ENCODE results near the gene CA5B. TPM values are rescaled to one million over a fixed set of nuclear protein-coding genes. Genes with fewer than 3 reads are reported as not detected.
"Not testable (repeated sequence)": the region's sequence is repeated elsewhere in the genome, so short reads cannot be mapped to it uniquely, and the experiment has no call there.

The CA5B gene, protein sequence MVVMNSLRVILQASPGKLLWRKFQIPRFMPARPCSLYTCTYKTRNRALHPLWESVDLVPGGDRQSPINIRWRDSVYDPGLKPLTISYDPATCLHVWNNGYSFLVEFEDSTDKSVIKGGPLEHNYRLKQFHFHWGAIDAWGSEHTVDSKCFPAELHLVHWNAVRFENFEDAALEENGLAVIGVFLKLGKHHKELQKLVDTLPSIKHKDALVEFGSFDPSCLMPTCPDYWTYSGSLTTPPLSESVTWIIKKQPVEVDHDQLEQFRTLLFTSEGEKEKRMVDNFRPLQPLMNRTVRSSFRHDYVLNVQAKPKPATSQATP
- total RNA-seq, result 4.5 to 7.9 TPM (median 7.5 TPM) in 3 replicates
- long read RNA-seq, partial matches to known transcripts, result 0 of 2 reads
- long read RNA-seq, other reads (novel, unspliced or antisense), result 2 of 2 reads

DNA sequence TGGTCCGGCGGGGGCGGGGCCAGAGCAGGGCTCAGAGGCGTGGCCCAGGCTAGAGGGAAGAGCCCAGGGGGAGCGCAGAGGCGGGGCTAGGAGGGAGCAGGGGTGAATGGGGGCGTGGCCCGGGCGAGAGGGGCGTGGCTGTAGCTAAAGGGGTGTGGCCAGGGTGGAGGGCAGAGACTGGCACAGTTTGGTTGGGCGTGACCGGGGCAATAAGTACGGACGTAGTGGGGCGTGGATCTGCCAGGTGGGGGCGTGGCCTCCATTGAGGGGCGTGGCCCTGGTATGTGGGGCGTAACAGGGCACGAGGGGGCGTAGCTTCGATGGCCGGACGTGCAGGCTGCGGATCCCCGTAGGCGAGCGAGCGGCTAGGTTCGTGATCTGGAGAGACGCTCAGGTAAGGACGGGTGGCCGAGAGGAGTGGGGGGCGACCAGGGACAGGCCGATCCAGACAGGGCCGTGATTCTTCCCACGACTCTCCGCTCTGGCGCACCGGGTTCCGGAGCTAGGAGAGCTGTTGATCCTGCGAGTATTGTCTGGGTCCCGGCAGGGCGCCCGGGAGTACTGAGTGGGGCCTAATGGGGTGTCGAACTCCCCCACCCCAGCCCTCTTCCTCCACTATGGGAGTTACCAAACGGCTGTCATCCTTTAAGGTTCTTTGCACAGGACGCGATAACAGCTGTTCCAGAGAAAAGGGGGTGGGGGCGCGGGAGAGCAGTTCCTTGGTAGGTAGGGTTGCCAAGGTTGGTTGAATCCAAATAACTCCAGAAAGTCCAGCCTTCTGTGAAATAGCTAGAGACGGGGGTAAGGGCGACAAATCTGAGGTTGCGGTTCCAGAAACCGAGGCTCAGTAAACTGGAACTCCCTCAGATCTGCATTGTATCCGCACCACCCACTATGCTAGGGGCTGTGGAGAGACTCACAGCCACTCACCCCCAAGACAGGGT, at the start of gene CA5B:
CA5B (plus strand) TSS at position 312 of the 944 bp plus-strand sequence. CDS start 11,754 bp downstream, outside the sequence.
- TF ChIP-seq, protein P1, sequence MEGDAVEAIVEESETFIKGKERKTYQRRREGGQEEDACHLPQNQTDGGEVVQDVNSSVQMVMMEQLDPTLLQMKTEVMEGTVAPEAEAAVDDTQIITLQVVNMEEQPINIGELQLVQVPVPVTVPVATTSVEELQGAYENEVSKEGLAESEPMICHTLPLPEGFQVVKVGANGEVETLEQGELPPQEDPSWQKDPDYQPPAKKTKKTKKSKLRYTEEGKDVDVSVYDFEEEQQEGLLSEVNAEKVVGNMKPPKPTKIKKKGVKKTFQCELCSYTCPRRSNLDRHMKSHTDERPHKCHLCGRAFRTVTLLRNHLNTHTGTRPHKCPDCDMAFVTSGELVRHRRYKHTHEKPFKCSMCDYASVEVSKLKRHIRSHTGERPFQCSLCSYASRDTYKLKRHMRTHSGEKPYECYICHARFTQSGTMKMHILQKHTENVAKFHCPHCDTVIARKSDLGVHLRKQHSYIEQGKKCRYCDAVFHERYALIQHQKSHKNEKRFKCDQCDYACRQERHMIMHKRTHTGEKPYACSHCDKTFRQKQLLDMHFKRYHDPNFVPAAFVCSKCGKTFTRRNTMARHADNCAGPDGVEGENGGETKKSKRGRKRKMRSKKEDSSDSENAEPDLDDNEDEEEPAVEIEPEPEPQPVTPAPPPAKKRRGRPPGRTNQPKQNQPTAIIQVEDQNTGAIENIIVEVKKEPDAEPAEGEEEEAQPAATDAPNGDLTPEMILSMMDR (IDR thresholded peaks at IDR 0.05), result peak; percentile 29
- Mint-ChIP-seq H3K4me1 (ENCODE audit: low read depth) (peaks cover 35% of the 10 kb centered on the region), H3K27ac (ENCODE audit: unreplicated experiment) (peak within 1 kb of the TSS; percentile 47), H3K27me3 (ENCODE audit: low read depth) (peaks cover 2% of the 10 kb centered on the region), H3K4me3 (ENCODE audit: unreplicated experiment) (peak within 1 kb of the TSS; percentile 78), H3K9me3 (ENCODE audit: low read depth) (no peaks in the 10 kb centered on the region), H3K36me3 (ENCODE audit: low read depth) (no peaks in the 10 kb centered on the region)
- peak; percentile 94 for DNase-seq (ENCODE audit: low spot score)

DNA sequence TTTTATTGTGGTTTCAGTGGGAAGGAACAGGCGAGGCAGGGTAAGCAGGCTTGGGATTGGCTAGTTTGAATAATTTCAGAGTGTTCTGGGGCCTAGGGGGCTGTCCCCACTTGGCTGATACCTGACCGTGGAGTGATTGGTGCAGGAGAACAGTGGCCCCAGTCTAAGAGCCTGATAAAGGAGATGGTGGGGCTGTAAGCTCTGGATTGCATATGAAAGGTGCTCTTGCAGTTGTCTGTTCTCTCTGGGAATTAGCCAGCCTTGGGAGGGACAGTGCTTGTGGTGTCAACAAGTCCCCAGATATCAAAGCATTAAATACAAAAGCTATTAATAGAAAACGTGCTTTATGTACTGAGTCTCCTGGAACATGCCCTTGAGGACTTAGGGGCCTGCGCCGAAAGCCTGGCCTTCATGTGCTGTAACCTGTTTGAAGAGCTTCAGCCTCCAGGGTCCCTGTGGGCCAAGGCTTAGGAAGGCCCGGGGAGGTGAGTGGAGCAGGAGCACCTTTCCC, 43.1 kb upstream of the CA5B start:
- H3K27ac Mint-ChIP-seq (ENCODE audit: unreplicated experiment), result no peak overlapping the region
- H3K36me3 Mint-ChIP-seq (ENCODE audit: low read depth), result peaks cover 5% of the 10 kb centered on the region
- no peaks in the 10 kb centered on the region for H3K4me1 Mint-ChIP-seq (ENCODE audit: low read depth)
- no peak for DNase-seq (ENCODE audit: low spot score)
- H3K27me3 Mint-ChIP-seq (ENCODE audit: low read depth), result peaks cover 7% of the 10 kb centered on the region
- TF ChIP-seq, protein P1 (IDR thresholded peaks at IDR 0.05), result no peak
- no peaks in the 10 kb centered on the region for H3K9me3 Mint-ChIP-seq (ENCODE audit: low read depth)
- no peak overlapping the region for H3K4me3 Mint-ChIP-seq (ENCODE audit: unreplicated experiment)

DNA sequence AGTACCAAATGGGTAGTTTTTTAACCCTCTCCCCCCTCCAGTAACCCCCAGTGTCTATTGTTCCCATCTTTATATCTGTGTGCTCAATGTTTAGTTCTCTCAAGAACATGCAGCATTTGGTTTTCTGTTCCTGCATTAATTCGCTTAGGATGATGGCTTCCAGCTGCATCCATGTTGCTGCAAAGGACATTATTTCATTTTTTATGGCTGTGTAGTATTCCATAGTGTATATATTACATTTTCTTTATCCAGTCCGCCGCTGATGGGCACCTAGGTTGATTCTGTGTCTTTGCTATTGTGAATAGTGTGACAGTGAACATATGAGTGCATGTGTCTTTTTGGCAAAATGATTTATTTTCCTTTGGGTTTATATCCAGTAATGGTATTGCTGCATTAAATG, 41.6 kb upstream of the CA5B start:
- no peak overlapping the region for H3K27ac Mint-ChIP-seq (ENCODE audit: unreplicated experiment)
- no peaks in the 10 kb centered on the region for H3K9me3 Mint-ChIP-seq (ENCODE audit: low read depth)
- DNase-seq (ENCODE audit: low spot score), result no peak
- TF ChIP-seq, protein P1 (IDR thresholded peaks at IDR 0.05), result no peak
- no peaks in the 10 kb centered on the region for H3K36me3 Mint-ChIP-seq (ENCODE audit: low read depth)
- H3K4me1 Mint-ChIP-seq (ENCODE audit: low read depth), result no peaks in the 10 kb centered on the region
- no peaks in the 10 kb centered on the region for H3K27me3 Mint-ChIP-seq (ENCODE audit: low read depth)
- no peak overlapping the region for H3K4me3 Mint-ChIP-seq (ENCODE audit: unreplicated experiment)

DNA sequence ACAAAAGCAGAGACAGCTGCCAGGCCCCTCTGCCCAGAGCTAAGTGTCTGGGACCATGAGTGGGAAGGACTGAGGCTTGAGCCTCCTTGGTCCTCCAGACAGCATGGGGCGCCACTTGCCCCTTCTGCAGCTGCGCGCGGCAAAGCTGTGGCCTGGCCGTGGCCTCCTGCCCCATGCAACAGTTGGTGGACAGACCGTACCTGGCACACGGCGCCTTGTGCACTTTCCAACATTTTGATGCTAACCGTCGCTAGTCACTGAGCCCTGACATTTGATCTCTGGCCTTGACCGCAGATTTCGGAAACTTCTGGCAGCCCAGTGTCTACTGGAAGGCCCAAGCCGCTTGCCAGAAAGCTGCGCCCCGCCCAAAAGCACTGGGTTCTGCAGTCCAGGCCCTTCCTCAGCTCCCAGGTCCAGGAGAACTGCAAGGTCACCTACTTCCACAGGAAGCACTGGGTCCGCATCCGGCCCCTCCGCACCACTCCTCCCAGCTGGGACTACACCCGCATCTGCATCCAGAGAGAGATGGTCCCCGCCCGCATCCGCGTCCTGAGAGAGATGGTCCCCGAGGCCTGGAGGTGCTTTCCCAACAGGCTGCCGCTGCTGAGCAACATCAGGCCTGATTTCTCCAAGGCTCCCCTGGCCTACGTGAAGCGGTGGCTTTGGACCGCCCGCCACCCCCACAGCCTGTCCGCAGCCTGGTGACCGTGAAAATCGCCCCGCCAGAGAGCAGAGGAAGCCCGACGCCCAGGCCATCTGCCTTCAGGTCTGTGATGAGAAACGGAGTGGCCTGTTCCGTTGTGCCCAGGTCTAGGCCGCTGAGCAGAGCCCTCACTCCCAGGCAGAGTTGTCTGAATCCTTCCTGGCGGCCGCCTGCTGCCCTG, 35.3 kb upstream of the CA5B start:
- no peaks in the 10 kb centered on the region for H3K27me3 Mint-ChIP-seq (ENCODE audit: low read depth)
- H3K4me1 Mint-ChIP-seq (ENCODE audit: low read depth), result no peaks in the 10 kb centered on the region
- H3K36me3 Mint-ChIP-seq (ENCODE audit: low read depth), result no peaks in the 10 kb centered on the region
- H3K4me3 Mint-ChIP-seq (ENCODE audit: unreplicated experiment), result no peak overlapping the region
- no peaks in the 10 kb centered on the region for H3K9me3 Mint-ChIP-seq (ENCODE audit: low read depth)
- H3K27ac Mint-ChIP-seq (ENCODE audit: unreplicated experiment), result no peak overlapping the region
- TF ChIP-seq, protein P1 (IDR thresholded peaks at IDR 0.05), result no peak
- DNase-seq (ENCODE audit: low spot score), result no peak

DNA sequence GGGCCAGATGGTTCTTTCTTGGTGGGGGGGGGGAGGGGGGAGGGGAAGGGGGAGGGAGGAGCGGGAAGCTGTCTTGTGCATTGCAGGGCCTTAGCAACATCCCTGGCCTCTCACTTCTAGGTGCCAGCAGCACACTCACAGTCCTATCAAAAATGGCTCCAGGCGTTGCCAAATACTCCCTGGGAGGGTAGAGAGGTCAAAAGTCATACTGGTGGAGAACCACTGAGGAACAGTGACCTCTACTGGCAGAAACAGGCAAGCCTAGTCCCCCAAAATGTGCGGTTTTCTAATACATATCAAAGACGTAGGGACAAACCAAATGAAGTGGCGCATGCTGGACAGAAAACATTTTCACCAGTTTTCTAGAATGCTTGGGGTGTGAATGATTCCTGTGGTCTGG, 34.3 kb upstream of the CA5B start:
- H3K36me3 Mint-ChIP-seq (ENCODE audit: low read depth); H3K27me3 Mint-ChIP-seq (ENCODE audit: low read depth); H3K9me3 Mint-ChIP-seq (ENCODE audit: low read depth); H3K4me1 Mint-ChIP-seq (ENCODE audit: low read depth); H3K4me3 Mint-ChIP-seq (ENCODE audit: unreplicated experiment); H3K27ac Mint-ChIP-seq (ENCODE audit: unreplicated experiment); DNase-seq (ENCODE audit: low spot score): not testable (repeated sequence)

DNA sequence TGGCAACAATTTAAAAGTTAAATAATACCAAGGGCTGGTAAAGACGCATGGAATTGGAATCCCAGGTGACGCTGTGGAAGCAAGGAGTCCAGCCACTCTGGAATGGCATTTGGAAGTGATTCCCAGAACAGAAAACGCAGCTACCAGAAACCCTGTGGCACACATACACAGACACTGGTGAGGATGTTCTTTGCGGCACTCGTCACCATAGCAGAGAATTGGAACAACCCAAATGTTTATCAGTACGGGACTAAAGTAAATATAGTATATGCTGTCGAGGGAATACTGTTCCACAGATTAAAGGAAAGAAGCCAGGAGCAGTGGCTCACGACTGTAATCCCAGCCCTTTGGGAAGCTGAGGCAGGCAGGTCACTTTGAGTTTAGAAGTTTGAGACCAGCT, 33.8 kb upstream of the CA5B start:
- not testable (repeated sequence) for H3K4me1 Mint-ChIP-seq (ENCODE audit: low read depth); H3K36me3 Mint-ChIP-seq (ENCODE audit: low read depth); H3K4me3 Mint-ChIP-seq (ENCODE audit: unreplicated experiment); DNase-seq (ENCODE audit: low spot score); H3K27me3 Mint-ChIP-seq (ENCODE audit: low read depth); H3K9me3 Mint-ChIP-seq (ENCODE audit: low read depth); H3K27ac Mint-ChIP-seq (ENCODE audit: unreplicated experiment)

Measured in chondrocyte (in vitro differentiated cells).